Activated CD4-positive, alpha-beta T cell treated with anti-CD3 and anti-CD28 coated beads for 48 hours (primary cell): ENCODE results near the gene BTBD9.

Source experiments
- DNase-seq: peaks from one replicate; pipeline ENCODE4 v3.0.0-alpha.2; 2020

Gene BTBD9

DNA sequence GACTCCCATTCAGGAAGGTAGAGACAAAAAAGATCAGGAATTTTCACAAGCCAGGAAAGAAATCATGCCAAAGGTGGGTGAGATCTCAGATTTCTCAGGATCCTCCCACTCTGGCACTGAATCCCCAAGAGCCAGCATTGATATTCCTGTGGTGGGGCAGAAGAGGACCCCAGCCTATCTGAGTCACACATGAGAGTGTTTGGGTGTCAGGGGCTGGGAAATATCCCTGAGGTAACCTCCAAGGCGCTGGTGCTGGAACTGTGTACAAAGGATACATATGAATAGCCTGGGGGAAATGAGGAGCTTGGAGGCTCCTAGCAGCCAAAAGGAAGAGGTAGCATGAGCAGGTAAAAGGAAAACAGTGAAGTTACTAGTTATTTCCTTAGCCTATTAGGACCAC, 369.4 kb downstream of the BTBD9 start:
- DNase-seq, result no peak

DNA sequence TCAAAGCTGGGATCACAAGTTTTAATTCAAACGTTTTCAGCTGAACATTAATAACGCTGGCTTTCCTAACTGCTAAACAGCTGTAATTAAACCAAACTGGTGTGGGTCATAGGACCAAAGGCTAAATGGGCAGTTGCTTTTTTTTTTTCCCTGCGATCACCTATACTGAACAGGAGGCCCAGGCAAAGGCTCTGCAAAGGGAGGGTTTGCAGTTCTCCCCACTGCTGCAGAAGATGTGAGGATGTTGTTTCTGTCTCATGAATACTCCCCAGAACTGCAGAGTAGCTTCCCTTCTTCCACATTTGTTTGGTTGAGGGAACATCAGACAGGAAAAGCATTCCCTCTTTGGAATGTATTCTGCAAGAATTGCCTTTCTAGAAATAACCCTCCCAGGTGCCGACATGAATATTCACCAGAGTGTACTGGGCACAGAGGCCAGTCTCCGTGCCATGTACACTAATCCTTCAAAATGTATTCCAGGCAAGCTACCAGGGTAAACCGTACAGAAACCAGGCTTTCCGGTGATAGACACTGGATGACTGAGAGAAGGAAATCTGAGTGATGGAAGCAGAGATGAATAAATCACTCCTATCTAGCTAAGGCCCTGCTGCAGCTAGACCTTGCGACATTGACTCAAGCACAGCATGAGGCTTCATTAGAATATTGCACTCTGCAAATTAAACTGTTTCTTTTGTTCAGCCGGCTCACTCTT, 370.1 kb downstream of the BTBD9 start:
- DNase-seq, result no peak

DNA sequence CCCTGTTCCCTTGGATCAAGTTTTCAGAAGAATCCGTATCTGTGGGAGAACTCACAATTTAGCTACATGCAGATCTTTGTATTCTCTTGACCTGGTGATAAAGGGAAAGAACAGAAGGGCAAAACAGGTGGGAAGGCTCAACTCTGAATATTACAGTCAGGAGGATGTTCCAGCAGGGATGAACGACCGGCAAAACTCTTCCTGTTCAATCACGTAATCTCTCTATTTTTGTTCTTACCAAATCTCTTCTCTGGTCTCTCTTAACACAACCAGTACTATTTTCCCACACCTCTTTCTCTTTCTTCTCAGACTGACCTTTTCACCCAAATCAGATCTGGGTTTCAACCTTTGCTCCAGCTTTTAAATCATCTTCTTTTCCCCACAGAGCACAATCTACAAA, 371.4 kb downstream of the BTBD9 start:
- no peak for DNase-seq

DNA sequence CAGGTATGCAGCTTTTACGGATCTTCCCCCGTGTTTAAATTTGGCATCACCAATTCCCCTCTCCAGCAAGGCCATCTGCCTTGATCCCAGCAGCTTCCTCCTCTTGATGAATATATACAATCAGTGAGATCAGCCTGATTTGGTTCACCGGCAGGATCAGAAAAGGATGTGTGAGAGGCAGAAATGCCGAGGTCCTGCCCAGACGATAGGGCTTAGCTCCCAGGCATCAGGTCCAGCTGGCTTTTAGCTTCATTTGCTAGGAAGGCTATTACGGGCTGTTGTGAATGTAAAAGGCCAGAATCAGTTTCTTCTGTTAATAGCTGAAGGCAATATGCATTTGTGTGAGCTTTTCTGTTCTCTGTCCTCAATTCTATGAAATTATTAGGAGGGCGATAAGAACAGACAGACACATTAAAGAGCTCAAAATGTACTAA, 372.8 kb downstream of the BTBD9 start:
- no peak for DNase-seq

DNA sequence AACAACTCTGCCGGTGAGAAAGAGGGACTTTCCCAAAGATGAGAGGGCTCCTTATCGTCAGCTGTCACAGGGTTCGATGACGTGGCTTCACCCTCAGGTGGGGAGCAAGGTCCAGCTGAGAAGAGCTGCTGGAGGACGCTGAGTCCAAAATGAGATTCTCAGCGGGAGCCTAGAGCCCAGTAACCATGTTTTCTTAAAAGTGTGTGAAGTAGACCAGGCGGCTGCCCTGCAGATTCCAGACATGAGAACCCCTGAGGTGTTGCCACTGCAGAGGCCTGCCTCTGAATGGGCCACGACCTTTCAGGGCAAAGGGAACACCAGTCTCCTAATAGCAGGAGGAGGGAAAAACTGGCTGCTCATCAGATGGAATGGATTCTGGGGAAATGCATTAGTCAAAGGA, 375.1 kb downstream of the BTBD9 start:
- no peak for DNase-seq

DNA sequence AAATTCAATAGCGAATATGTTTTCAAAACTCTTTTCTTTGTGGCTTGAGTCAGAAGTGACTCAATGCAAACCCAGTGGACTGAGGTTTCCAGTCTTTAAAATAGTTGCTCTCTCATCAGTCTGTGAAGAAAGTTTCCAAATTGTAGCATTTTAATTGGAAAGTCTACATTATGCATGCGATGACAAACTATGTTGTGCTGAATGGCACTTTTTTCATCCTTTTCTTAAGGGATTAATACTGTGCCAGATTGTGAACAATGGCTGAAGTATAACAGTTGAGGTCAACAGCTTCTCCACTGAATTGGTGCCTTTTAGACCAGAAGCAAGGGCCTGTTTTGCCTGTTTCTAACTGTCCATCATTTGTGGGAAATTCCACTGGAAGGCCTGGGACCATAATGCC, 377.1 kb downstream of the BTBD9 start:
- DNase-seq, result no peak

DNA sequence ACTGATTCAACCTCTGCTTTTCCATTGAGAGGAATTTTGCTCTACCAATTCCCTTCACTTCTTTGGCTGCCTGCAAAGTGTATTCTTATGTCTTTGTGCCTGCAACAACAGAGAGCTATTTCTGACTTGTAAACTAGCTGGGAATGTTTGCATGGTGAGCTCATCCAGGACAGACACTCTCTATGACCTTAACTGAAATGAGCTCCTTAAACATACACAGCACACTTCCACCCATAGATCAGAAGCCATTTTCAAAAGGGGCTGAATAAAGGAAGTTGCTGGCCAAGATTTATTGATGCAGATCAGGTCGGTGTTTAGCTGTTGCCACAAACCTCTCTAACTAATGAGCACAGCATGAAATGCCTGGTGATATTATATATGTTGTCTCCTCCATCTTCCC, 377.7 kb downstream of the BTBD9 start:
- DNase-seq, result no peak

DNA sequence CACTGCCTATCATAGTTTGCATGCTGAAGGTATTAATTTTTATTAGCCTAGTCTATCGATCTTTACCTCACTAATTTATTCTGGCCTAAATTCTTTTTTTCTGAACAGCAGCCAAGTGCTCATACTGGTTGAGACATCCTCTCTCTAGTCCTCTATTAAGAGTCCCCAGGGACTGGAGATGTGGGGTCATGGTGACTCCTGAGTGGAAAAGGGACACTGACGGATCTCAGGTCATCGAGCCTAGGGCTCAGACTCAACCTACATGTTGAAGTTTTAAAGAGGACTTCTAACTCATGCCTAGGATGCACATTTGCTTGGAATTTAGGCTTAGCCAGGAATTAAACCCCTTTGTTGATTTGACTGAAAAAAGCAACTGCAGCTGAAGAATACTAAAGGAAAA, 378.1 kb downstream of the BTBD9 start:
- DNase-seq, result no peak

DNA sequence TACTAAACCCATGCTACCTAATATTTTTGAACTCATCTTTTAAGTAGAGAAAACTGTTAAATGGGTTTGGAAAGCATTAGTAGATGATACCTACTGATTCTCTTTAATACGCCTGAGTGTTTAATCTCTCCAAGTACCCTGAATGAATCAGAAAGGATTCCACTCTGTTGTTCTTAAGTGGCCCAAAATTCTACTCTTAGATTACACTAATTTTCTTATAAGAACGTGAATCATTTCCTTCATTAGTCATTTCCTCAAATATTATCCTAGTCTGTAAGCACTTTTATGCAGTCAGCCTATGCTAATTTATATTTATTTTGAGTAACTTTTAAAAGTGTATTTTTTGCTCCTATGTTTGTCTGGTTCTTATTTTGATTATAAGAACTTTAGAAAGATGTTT, 380.0 kb downstream of the BTBD9 start:
- no peak for DNase-seq

DNA sequence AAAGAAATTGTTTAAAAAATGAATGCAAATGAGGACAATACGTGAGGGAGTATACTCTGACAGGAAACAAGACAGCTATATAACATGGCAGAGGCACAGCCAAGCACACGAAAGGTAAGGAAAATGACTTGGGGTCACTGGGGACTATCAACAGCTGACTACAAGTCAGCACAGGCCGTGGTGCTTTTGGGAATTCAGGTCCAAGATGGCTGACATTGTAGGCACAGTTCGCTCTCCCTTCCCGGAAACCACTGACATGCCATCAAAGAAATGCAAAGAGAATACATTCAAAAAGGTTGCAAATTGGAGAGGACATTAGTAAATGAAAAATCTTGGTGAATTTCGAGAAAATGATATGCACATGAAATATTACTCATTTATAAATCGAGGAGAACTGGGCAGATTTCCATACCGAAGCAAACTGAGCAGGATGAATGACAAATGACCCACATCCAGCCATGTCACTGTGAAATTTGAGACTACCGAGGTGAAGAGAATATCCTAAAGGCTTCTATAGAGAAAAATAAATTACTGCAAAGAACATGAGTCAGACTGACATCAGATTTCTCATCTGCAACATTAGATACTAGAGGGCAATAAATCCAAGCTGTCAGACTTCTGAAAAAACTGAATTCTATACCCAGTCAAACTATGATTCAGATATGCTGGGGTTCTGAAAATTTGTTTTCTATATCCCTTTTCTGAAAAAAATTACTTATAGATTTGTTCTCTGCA, 391.1 kb downstream of the BTBD9 start:
- DNase-seq, result no peak

DNA sequence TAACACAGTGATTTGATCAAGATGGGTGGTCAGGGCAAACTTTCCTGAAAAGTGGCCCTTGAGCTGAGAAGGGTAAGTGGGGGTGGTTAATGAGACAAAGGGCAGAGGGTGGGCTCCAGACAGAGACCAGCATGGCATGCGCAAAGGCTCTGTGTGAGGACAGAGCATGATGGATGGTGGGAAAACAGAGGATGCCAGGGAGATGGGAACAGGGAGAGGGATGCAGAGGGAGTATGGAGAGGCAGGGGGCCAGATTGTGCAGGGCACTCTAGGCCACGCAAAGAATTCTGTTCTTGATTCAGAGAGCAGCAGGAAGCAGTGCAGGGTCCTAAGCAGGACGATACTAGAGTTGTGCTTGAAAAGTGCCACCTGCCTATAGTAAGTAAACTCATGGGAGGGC, 394.4 kb downstream of the BTBD9 start:
- no peak for DNase-seq

DNA sequence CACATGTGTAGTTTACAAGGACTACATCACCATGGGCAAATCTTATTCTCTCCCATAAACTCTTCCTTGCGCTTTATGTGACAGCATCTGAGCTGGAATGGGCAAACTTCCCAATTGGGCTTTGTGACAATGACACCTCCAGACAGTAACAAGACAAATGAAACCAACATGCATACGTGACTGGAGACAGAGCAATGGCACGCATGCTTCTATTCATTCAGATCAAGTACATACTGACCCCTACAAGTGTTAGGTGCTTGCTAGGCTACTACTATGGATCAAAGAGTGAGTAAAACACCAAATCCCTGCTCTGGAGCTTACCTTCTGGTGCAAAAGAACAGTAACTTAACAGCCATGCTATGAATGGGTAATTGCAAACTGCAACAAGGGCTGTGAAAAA, 394.9 kb downstream of the BTBD9 start:
- DNase-seq, result no peak

DNA sequence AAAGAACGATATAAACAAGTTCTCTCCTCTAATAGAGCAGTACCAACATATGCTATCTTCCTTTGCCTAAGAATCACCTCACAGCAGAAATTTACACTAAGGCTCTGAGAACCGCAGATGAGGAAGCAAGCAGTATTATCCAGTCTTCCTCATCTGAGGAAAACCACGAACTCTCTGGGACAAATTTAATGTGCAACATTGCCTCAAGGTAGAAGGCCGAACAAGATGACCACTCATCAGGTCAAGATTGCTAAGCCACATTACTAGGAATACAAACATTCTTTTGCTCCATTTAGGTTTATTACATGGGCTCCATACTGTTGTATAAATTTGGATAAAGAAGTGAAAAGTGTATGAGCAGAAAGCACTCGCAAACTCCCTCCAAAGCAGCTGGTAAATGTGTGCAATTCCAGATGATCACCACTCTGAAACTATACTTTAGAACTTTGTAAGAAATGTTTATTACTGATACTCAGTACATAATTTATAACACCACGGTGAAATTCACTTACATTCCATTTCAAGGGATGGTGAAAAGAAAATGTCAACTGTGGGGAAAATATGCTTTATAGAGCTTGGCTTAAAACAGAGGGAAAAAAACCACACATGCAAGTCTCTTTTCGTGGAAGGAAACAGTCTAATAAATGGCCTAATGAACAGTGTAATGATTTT, 398.4 kb downstream of the BTBD9 start:
- DNase-seq, result no peak

DNA sequence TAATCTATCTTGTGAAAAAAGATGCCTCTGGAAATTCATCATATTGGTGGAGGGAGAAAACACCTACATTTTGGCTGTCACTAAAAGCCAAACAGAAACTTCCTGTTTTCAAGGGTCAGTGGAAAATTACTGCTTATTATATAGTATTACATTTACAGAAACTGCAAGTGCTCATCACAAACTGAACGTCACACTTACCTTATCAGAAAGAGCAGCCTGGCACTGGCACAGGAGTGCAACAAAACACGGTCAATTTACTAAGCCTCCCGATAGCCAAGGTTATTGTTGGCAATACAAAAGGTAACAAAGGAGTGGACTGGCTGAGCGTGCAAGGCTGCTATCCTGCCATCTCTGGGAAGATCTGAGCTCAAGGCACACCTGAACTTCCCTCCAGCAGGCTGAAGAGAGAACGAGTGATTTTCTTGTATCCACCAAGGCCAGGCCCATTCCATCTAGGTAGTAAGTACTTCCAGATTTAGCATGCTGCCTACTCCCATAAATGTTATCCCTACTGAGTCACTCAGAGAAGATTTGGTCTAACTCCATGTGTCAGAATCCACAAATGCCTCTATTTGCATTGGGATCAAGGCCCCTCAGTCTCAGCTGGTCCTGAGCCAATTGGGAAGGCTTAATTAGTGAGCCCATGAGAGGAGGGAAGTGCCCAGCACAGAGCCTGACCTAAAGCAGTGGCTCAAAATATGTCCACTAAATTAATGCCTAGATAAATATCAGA, 399.8 kb downstream of the BTBD9 start:
- no peak for DNase-seq

DNA sequence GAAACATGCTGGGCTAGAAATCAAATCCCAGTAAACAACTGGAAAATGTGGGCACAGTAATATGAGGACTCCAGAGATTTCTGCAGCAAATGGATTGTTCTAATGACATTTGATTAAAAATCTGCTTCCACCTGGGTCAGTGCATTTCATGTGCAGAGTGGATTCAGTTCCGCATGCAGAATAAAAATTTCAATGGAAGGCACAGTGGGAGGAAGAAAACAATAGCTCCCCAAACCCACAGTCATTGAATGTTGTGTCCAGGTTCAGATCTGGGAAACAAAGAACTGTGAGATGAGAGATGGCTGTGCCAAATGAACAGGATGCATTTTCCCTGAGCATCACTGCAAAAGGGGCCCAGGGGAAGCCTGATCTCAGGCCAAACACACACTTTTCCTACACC, 403.1 kb downstream of the BTBD9 start:
- no peak for DNase-seq

DNA sequence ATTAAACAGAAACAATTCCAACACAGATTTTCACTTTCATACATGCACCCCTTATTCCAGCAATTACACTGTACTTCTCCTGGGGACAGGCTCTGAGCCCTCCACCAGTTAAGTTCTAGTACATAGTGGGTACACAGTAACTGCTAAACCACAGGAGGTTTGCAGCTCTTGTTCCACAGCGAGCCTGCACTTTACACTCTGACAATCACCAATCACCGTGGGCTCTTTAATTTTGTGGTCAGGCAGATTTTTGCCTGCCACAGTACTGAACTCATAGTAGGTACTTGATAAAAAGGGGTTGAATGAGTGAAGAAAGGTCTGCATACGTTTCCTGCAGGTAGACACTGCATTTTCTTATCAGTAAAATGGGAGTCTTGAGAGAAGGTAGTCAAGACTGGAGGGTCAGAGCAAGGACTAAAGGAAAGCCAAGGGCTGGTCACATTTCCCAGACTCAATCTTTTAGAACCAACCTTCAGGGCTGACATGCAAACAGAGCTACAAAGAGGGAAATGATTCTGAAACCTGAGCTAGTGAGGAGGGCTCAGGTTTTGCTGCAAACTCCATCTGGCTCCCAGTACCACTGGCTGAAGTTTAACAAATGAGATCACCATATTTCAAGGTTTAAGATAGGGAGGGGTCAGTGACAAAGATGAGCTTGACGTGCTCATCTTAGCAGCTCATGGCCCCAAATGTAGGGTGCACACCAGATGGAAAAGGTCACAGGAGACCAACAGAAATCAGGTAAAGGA, 404.6 kb downstream of the BTBD9 start:
- DNase-seq, result no peak

DNA sequence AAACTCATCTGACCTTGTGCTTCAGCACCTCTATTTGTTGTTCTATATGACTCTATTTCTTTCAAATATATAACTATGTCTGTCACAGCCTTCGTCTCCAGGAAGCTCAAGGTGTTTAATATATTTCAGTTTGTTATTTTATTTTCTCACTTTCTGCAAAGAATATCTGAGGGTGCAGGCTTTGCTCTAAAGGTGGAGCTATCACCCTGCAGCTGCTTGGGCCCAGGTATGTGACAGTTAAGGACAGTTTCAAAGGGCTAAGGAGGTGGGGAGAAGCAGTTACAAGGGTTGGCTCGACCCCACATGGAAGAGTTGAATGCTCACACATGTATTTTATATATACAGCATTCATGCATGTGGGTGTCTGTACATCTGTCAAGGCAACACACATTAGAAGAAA, 405.6 kb downstream of the BTBD9 start:
- DNase-seq, result no peak

DNA sequence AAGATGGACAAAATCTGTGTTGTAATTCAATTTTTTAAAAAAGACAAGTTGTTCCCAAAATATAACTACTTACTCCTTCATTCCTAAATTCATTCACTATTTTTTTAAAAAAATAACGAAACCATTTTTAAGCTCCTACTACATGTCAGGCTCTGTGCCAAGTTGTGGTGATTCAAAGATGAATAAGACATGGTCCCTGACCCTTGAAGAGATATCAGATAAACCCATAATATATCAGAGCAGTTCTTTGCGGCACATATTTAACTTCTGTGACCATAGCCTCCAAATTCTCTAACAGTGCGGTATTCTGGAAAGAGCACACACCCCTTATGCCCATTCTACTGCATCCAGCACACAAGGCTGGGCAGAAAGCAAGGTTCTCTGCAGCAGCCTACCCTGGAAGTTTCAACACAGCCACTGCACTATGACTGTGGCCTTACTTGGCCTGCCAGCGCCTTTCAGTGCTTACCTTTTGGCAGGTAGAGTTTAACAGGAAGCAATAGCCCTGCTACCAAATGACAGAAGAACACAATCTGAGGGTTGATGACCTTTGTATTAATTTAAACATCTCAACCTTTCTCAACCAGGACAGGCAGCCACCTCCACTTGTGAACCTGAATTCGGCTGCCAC, 406.5 kb downstream of the BTBD9 start:
- no peak for DNase-seq

DNA sequence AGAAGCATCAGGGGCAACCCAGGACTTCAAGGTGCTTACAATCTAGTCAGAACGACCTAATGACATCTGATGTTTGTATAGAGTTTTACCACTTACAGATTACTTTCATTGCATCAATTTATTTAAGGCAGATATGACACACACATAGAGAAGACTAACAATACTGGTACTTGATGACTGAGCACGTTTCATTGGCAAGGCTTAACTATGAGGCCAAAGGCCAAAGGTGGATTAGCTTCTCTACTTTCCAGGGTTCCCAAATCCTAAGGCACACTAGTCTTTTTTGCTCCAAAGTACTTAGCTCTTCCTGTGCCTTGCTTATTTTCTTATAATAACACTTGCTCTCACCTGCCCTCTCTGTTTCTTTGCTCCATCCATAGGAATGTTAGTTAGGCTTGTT, 414.0 kb downstream of the BTBD9 start:
- no peak for DNase-seq

DNA sequence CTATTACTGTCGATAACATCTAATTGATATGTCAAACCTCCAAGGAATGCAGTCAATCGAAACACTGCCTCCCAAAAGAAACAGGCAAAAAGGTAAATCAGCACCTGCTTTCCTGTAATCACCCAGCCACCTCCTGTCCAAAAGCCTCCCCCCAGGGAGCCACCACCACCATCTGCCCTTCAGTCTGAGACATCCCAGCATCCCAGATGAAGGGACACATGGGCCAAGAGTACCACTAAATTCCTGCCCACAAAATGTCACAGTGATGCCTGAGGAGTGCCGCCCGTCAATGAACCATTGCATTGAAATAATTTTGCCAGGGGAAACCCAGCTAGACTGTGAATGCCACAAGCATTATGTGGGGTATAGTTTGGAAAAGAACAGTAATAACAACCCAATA, 418.5 kb downstream of the BTBD9 start:
- no peak for DNase-seq

DNA sequence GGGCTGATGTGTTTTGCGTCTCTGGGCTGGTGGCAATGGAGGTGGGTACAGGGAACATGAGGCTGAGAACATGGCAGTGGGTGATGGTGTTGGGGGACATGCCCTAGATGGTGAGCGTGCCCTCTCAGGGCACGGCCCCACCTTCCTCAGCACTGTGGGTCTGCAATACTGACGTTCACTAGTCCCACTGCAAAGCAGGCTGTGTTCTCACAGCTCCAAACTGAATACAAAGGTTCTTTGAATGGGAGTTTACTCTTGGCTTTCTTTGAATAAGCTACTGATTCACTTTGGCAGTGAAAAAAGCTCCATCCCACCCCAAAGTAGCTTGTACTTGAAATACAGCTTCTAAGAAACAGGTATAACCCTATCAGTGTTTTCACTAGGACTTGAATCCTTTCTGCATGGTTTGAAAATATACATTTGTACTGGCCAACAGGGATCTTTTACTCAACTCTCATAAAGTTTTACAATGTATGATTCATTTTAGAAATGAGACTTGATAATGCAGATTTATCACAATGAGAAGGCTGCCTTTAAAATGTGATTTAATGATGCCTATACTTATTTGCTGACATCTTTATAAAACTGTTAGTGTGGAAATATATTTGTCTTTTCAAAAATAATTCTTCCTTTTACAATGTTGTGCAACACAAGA, 419.5 kb downstream of the BTBD9 start:
- DNase-seq, result no peak

DNA sequence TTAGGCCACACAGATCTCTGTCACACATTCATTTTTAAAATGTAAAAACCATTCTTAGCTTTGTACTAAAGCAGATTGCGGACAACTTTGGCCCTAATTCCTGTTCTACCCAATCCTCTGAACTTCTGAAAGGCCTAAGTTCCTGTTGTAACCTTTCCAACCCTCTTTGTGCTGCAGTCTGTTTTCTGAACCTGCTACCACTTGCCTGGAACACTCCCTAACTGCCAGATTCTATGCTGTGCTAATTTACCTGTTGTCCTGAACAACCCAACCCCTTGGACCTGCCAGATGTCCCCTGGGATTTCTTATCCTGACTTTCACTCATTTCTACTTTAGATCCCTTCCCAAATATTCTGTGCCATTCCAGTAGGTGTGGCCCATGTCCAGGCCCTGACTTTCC, 421.5 kb downstream of the BTBD9 start:
- no peak for DNase-seq
